Fibroblast of the aortic adventitia (primary cell): ENCODE results near the gene SLC22A4. TPM values are rescaled to one million over a fixed set of nuclear protein-coding genes. Genes with fewer than 3 reads are reported as not detected.

Source experiments
- DNase-seq: peaks from one replicate; pipeline ENCODE4 v3.0.0-alpha.2; 2010; ENCODE audit warnings: low read depth
- H3K4me3 ChIP-seq: 2 replicates; pipeline ENCODE4 v1.5.1; 2011; ENCODE audit warnings: low read depth, mild to moderate bottlenecking, control low read depth, low read length, moderate library complexity
- total RNA-seq: library from RNA; depleted of rRNA; stranded (reverse); fragments of >200 nt; gene quantifications from 2 replicates; pipeline ENCODE4 v1.2.3, GENCODE V29; 2012; ENCODE audit warnings: low replicate concordance
- TF ChIP-seq, protein P1 (sequence below): IDR thresholded peaks from 2 replicates; pipeline ENCODE4 v1.5.1; 2011; ENCODE audit warnings: mild to moderate bottlenecking, low read length, control low read depth, inconsistent platforms; ENCODE audit not compliant: insufficient read depth

The SLC22A4 gene
- total RNA-seq, 1 donor = 5.7 TPM

DNA sequence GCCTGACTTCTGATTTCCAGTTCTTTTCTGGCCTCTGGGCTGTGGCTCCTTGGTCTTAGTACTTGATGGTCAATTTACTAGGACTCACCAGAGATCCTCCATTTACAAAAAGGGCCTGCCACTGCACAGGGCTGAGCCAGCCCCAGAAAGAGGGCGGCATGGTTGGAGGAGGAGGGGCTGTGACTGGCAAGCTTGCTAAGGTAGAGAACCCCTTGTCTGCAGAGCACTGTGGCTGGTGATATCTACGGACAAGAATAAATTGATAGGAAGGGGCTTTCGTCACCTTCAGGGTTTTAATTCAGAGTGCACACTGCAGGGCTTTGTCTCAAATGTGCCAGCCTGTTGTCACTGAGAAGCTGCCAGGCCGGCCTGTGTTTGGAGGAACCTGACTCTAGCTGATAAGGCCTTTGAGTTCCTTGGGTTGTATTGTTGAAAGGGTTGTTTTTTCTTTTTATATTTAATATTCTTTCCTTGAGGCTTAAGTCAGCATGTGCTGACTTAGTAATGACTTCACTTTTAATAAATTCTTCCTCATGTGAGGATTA is 90.4 kb downstream of the SLC22A4 start:
- DNase-seq = no peak
- H3K4me3 ChIP-seq = no peak overlapping the region
- TF ChIP-seq, protein P1, sequence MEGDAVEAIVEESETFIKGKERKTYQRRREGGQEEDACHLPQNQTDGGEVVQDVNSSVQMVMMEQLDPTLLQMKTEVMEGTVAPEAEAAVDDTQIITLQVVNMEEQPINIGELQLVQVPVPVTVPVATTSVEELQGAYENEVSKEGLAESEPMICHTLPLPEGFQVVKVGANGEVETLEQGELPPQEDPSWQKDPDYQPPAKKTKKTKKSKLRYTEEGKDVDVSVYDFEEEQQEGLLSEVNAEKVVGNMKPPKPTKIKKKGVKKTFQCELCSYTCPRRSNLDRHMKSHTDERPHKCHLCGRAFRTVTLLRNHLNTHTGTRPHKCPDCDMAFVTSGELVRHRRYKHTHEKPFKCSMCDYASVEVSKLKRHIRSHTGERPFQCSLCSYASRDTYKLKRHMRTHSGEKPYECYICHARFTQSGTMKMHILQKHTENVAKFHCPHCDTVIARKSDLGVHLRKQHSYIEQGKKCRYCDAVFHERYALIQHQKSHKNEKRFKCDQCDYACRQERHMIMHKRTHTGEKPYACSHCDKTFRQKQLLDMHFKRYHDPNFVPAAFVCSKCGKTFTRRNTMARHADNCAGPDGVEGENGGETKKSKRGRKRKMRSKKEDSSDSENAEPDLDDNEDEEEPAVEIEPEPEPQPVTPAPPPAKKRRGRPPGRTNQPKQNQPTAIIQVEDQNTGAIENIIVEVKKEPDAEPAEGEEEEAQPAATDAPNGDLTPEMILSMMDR = no peak

DNA sequence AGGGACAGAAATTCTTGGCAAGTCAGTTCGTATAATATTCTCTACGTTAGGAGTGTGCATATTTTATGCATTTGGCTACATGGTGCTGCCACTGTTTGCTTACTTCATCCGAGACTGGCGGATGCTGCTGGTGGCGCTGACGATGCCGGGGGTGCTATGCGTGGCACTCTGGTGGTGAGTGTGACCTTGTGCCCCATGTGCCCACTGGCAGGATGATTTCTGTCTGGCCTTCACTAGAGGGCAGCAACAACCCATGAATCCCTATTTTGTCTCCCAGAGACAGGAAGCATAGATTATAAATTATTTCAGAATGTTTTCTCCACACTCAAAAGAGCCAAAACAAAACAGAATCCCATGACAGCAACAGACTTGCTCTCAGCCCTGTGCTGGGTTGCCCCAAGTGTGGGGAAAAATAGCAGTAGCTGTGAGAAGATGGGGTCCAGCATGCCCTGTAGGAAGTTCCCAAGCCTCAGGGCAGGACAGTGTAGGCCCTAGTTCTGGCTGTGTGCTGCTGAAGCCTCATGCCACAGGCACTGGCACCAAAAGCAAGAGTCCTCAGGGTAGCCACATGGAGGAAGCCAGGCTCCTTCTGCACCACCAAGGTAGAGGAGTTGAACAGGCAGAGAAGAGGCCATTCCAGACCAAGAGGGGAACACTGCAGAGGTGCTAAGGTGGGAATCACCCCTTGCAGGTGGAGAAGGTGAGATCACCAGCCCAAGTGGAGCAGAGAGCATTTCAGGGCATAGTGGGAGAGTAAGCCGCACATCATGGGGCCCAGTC is 91.3 kb downstream of the SLC22A4 start:
- DNase-seq = peak; percentile 78
- TF ChIP-seq, protein P1 = peak; percentile 77
- H3K4me3 ChIP-seq = no peak overlapping the region

DNA sequence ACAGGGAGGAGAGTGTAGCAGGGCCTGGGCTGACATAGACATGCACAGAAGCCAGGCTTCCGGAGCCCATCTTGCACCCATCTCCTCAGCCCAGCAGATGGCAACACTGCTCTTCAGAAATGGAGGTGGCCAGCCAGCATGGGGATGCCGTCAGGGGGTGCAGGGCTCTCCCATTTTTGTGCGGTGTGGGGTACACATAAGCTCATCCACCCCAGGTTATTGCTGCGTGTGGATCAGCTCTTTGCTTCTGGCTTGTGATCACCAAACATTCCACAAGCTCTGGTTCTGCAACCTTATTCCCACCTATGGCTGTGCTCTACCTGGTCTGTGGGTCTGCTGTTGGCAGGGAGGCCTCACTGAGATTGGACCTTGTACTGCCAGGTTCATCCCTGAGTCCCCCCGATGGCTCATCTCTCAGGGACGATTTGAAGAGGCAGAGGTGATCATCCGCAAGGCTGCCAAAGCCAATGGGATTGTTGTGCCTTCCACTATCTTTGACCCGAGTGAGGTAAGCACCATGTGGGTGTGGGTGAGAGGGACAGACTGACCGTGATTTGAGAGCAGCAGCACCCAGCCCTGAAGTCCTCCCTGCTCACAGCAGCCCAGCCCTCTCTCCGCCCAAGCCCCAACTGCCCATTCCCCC is 92.6 kb downstream of the SLC22A4 start:
- DNase-seq = peak; percentile 81
- TF ChIP-seq, protein P1 = peak; percentile 91

DNA sequence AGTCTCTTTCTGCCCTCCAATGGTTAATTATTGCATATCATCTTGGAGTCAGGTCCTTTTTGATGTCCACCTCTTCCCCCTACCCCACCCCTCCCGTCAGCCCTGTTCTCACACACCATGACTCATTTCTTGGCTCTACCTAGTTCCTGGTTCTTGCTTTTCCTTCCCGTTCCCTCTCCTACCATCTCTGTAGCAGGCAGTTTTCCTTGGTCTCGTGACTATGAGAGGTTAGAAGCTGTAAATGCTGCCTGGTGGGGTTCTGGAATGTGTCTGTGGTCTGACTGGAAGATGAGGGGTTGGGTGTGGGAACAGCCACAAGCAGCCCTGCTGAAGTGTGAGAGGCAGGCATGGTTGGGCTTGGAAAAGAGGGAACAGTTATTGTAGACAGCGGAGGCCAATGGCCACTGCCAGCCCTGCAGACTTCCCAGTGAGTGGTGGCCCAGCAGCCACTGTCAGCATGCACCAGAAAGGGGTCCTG is 93.5 kb downstream of the SLC22A4 start:
- TF ChIP-seq, protein P1 = peak; percentile 2
- peak; percentile 99 for DNase-seq
- peak overlapping the region; percentile 22 for H3K4me3 ChIP-seq

More for the DNA sequence above, 92.6 kb downstream of the SLC22A4 start:
- H3K4me3 ChIP-seq = no peak overlapping the region

DNA sequence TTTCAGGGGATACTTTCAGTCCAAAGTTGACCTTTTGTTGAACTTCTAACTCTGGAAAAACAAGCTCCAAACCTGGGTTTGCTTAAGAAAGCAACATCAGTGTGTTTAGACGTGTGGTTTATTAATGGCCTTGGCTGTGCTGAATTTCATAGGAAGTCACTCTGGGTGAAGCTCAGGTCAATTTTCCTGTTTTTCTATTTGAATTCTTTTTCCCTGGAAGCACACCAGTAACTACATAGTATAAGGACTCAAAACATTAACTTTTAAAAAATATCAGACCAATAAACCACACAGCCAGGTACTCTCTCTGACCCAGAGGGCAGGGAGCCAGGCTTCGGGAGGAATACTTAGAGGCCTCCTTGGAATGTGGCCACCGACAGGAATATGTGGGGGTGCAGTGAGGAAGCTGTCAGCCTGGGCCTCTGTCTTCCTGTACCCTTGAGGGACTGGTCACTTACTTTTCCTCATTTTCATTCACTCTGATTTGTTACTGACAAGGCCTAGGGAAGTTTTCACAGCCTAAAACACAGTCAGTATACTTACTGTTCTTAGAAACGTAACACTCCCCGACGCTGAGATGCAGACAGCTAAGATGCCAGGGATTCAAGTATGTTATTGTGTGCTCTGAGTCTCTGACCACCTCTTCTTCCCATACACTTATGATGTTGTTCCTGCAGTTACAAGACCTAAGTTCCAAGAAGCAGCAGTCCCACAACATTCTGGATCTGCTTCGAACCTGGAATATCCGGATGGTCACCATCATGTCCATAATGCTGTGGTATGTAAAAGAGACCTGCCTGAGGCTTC is 94.3 kb downstream of the SLC22A4 start:
- DNase-seq = peak; percentile 81
- TF ChIP-seq, protein P1 = no peak

DNA sequence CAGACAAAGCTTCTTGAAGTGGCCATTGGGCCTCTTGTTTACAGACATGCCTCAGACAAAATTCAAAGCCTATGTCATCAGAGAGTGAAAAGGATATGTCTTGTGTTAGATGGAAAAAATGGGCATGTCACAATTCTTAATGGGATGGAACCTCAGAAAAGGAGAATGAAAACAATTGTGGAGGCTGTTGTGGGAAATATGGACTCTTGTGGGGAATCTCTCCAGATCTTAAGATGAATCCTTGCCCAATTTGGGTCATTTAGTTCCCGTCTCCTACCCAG is 94.8 kb downstream of the SLC22A4 start:
- no peak overlapping the region for H3K4me3 ChIP-seq
- DNase-seq = no peak
- TF ChIP-seq, protein P1 = no peak

More for the DNA sequence above, 94.3 kb downstream of the SLC22A4 start:
- H3K4me3 ChIP-seq = no peak overlapping the region
